ENCODE results near the gene SCG2.

Gene SCG2

DNA sequence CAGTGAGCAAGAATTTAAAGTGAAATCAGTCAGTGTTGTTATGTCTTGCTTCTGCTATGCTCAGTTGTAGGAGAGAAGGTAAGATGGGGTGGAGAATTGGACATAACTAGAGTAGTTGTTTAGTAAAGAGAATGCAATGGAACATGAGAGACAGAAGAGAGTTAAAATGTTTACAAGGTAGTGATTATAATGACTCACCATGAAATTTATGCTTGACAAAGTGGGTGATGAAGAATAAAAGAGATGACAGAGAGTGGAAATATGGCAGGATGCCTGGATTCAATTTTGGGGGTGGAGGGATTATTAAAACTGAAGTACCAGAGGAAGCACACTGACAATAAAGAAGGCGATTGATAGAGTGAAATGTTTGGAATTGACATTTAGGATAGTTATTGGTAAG, 10.6 kb downstream of the SCG2 start:
- H3K4me3 ChIP-seq (ENCODE audit: low read length): no peak overlapping the region
- no peak for DNase-seq (ENCODE audit: low read depth)
- TF ChIP-seq CTCF (conservative IDR thresholded peaks at IDR 0.05; ENCODE audit: low read length): no peak

DNA sequence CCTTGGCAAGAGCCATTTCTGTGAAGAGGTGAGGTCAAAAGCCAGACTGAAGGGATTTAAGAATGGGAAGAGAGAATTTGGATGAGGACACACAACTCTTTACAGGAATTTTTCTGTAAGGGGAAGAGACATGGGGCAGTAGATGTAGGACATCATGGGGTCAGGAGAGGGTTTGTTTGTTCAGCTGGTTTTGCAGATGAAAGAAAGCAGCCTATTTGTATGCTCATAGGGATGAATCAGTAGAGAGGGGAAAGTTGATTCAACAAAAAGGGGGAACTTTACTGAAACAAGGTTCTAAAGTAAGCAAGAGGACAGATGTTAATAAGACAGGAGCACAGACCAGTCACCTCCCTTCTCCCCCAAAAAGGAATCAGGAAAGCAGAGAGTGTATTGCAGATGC, 11.2 kb downstream of the SCG2 start:
- peak; percentile 12 for DNase-seq (ENCODE audit: low read depth)
- no peak for TF ChIP-seq CTCF (conservative IDR thresholded peaks at IDR 0.05; ENCODE audit: low read length)
- H3K4me3 ChIP-seq (ENCODE audit: low read length): no peak overlapping the region

DNA sequence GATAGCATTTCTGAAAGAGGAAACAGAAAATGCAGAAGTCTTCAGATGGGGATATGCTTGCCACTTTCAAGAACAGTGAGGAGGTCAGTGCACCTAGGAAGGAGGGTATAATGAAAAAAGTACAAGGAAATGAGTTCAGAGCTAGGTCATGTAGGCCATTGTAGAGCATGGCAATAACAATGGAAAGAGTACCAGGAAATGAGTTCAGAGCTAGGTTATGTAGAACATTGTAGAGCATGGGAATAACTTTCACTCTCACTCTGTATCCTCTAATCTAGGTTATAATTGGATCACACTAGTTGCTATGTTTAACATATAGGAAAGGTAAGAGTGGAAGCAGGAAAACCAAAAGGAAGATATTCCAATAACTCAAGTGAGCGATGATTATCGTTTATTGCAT, 12.3 kb downstream of the SCG2 start:
- no peak for TF ChIP-seq CTCF (conservative IDR thresholded peaks at IDR 0.05; ENCODE audit: low read length)
- DNase-seq (ENCODE audit: low read depth): no peak
- no peak overlapping the region for H3K4me3 ChIP-seq (ENCODE audit: low read length)

DNA sequence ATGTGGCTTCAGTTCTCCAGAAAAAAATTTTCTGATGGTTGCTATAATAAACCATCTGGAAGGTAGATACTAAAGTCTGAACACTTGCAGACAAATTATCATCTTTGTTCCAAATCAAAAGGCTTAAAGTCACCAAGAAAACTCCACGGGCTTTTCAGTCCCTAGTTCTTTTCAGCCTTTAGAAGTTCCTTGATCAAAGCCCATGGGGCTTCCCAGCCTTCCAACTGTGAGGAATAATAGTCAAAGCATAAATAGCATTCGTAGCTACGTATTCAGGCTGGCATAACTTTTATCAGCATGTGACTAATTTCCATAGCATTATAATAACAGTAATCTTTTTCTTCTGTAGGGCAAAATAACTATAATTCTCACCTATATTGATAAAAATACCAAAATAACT, 13.9 kb downstream of the SCG2 start:
- no peak overlapping the region for H3K4me3 ChIP-seq (ENCODE audit: low read length)
- DNase-seq (ENCODE audit: low read depth): no peak
- TF ChIP-seq CTCF (conservative IDR thresholded peaks at IDR 0.05; ENCODE audit: low read length): no peak

DNA sequence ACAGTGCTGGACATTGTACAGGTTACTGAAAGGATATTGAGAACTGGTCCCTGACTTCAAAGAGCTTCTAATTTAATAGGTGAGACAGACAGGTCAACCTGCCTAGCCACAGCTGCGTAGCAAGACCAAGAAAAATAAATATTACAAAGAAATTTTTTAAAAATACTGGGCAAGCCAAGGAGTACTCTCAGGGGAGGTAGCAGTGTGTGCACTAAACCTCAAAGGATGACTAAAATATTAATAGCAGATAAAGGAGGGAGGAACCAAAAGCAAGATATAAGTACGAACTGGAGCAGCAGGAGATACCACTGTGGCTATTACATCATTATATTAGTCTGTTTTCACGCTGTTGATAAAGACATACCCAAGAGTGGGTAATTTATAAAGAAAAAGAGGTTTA, 14.9 kb downstream of the SCG2 start:
- H3K4me3 ChIP-seq (ENCODE audit: low read length): no peak overlapping the region
- no peak for TF ChIP-seq CTCF (conservative IDR thresholded peaks at IDR 0.05; ENCODE audit: low read length)
- DNase-seq (ENCODE audit: low read depth): no peak

- no peak overlapping the region for H3K4me3 ChIP-seq (ENCODE audit: low read length)
- TF ChIP-seq CTCF (conservative IDR thresholded peaks at IDR 0.05; ENCODE audit: low read length): no peak
- DNase-seq (ENCODE audit: low read depth): peak; percentile 88
These were observed 15.9 kb downstream of the SCG2 start for GRCh38 chr2:223586261-223586660.

DNA sequence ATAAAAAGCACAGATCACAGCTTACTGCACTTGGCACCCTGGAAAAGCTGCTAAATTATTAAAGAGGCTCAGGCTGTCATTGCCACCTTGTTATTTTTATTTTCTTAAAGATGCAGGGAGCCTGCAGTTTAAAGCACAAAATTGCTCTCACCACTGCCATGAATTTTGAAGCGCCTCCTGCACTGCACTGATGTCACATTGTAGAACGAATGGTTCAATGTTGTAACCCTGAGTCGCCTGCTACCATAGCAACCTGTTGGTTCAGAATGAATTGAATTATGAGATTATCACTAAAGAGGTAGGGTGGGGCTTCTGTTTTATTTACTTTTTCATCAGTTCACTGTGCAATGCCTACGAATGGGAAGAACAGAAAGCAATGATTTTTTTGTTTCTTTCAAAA, 16.5 kb downstream of the SCG2 start:
- DNase-seq (ENCODE audit: low read depth): peak; percentile 27
- TF ChIP-seq CTCF (conservative IDR thresholded peaks at IDR 0.05; ENCODE audit: low read length): no peak
- no peak overlapping the region for H3K4me3 ChIP-seq (ENCODE audit: low read length)
